ENCODE results near the gene FGF7.

GRCh38 chr15:49528289-49528688, 105.2 kb downstream of the FGF7 start:
- TF ChIP-seq CTCF (IDR thresholded peaks at IDR 0.05; ENCODE audit: extremely low read depth in 1 of 2, insufficient read depth in 1 of 2, low read depth in 1 of 2, low read length in 2 of 2) (no peak), JUN (IDR thresholded peaks at IDR 0.05; ENCODE audit: borderline replicate concordance, insufficient read depth, insufficient read length, low read depth) (no peak), POLR2AphosphoS5 (IDR thresholded peaks at IDR 0.05; ENCODE audit: insufficient read depth, low read depth, low read length) (no peak), POLR2A (IDR thresholded peaks at IDR 0.05; ENCODE audit: low read depth, low read length) (no peak)
